HEK293T (cell line): ENCODE results near the gene THAP3.

Source experiments
- ARNT ChIP-seq: fragments of 450-650 bp; IDR thresholded peaks from 2 replicates; pipeline ENCODE4 v1.6.1; 2017; ENCODE audit warnings: mild to moderate bottlenecking
- CTBP1 ChIP-seq: fragments of 450-650 bp; IDR thresholded peaks from 2 replicates; pipeline ENCODE4 v1.6.1; 2016; ENCODE audit warnings: borderline replicate concordance
- ELF4 ChIP-seq: fragments of 450-650 bp; IDR thresholded peaks from 2 replicates; pipeline ENCODE4 v1.6.1; 2017; ENCODE audit warnings: antibody characterized with exemption
- FOXM1 ChIP-seq: fragments of 450-650 bp; IDR thresholded peaks from 2 replicates; pipeline ENCODE4 v1.6.1; 2017; ENCODE audit warnings: mild to moderate bottlenecking, borderline replicate concordance
- HDGF ChIP-seq: fragments of 450-650 bp; IDR thresholded peaks from 2 replicates; pipeline ENCODE4 v1.6.1; 2017; ENCODE audit warnings: antibody characterized with exemption, borderline replicate concordance
- L3MBTL2 ChIP-seq: fragments of 450-650 bp; conservative IDR thresholded peaks from 2 replicates; pipeline ENCODE4 v1.6.1; 2016; ENCODE audit warnings: mild to moderate bottlenecking
- TF ChIP-seq, protein P1 (sequence below): fragments of 450-650 bp; IDR thresholded peaks from 2 replicates; pipeline ENCODE4 v1.6.1; 2016

DNA sequence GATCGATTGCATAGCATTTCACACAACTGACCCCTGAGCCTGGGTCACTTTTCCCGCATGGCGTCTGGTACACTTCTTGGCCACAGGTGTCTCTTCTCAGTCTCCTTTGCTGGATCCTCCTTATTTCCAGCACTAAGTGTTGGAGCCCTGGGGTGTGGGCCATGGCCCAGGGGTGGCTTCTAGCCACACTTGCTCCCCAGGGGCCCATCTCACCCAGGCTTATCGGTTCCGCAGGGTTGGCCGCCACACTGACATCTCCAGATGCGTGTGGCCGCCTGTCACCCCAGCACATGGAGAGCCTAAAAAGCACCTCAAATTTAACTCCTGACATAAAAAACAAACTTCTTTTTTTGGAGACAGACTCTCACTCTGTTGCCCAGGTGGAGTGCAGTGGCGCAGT lies 2.4 kb downstream of the THAP3 start:
- TF ChIP-seq L3MBTL2, result no peak
- no peak for TF ChIP-seq ARNT
- TF ChIP-seq CTBP1, result no peak
- TF ChIP-seq FOXM1, result no peak
- TF ChIP-seq, protein P1, sequence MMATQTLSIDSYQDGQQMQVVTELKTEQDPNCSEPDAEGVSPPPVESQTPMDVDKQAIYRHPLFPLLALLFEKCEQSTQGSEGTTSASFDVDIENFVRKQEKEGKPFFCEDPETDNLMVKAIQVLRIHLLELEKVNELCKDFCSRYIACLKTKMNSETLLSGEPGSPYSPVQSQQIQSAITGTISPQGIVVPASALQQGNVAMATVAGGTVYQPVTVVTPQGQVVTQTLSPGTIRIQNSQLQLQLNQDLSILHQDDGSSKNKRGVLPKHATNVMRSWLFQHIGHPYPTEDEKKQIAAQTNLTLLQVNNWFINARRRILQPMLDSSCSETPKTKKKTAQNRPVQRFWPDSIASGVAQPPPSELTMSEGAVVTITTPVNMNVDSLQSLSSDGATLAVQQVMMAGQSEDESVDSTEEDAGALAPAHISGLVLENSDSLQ, result no peak
- no peak for TF ChIP-seq ELF4
- no peak for TF ChIP-seq HDGF
